Putamen (tissue), 1 donor: ENCODE data around the gene NECAP2.
"Not testable (repeated sequence)": the region's sequence is repeated elsewhere in the genome, so short reads cannot be mapped to it uniquely, and the experiment has no call there.

Experiments used
- DNase-seq: peaks from one replicate; pipeline ENCODE4 v3.0.0-alpha.2; 2016; ENCODE audit warnings: low spot score

Gene NECAP2

GRCh38 chr1:16425125-16426025 lies 15.1 kb upstream of the NECAP2 start:
- DNase-seq: no peak

DNA sequence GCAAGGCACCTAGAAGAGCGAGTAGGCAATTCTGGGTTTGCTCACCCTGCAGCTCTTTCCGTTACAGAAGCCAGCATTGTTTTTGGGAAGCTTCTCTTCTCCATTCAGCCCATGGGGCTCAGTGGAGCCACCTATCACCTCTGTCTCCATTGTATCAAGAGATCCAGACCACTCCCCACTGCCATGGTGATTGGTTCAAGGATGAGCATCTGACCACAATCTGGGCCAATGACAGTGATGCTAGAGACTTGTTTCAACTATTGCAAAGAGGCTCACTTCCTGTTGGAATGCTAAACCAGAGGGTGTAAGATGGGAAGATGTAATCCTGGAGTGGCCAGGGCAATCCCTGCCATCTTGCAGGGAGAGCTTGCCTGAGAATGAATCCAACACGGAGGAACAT lies 9.9 kb upstream of the NECAP2 start:
- no peak for DNase-seq

- DNase-seq: no peak
These were observed 7.5 kb upstream of the NECAP2 start for GRCh38 chr1:16433030-16433429.

- no peak for DNase-seq
These were observed 6.5 kb upstream of the NECAP2 start for GRCh38 chr1:16434007-16434406.

GRCh38 chr1:16434501-16434900 lies 6.0 kb upstream of the NECAP2 start:
- no peak for DNase-seq

GRCh38 chr1:16436946-16437474 lies 3.5 kb upstream of the NECAP2 start, which contains the start of gene SPATA21:
TSS of gene SPATA21 (minus strand) at chr1:16437424. CDS start at chr1:16431371, 6,053 bp downstream.
- DNase-seq: no peak

- DNase-seq: no peak
These were observed 2.0 kb upstream of the NECAP2 start for GRCh38 chr1:16438516-16438915.

DNA sequence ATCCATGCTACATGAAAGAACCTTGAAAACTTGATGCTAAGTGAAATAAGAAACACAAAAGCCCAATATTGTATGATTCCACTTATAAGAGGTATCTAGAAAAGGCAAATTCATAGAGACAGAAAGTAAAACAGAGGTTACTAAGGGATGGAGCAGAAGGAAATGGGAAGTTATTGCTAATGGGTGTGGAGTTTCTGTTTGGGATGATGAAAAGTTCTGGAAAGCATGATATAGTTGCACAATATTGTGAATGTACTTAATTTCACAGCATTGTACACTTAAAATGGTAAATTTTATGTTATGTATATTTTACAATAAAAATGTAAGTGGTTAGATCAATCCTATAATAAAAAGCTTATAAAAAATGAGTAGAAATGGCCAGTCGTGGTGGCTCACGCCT lies 1.6 kb upstream of the NECAP2 start:
- DNase-seq: no peak

GRCh38 chr1:16440131-16440469 lies 424 bp upstream of the NECAP2 start:
- no peak for DNase-seq

DNA sequence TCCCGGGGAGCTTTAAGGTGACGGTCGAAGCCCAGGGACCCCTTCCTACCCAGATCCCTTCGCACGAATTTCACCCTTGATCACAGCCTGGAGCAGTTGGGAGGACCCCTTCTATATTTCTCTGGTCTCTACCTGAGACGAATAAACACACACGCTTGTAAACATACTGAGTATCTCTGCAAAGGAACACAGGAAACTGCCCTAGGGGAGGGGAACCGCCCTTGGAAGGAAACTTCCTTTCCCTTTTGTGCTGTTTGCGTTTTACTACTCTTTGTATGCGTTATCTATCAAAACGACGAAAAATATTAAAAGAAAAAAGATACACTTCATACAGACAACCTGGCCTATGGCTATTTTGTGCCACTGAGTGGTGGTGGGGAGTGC lies 750 bp downstream of the NECAP2 start:
- DNase-seq: no peak

DNA sequence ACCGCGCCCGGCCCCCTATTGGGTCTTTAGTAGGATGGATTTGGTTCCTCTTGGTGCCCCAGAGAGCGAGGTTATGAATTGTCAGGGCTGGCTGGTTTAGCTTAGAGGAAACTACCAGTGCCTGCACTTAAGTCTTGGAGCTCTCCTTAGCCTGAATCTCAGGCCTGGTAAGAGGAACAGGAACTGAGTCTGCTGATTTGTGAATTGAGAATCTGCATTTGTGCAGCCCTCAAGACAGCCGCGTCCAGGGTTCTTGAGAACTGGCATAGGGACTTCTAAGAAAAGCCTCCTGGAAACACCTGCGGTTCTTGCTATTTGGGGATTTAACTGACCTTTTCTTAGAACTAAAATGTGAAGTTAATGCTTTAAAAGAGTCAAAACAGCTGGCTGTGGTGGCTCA lies 1.7 kb downstream of the NECAP2 start:
- DNase-seq: no peak

- no peak for DNase-seq
These were observed 2.4 kb downstream of the NECAP2 start for GRCh38 chr1:16442941-16443340.

DNA sequence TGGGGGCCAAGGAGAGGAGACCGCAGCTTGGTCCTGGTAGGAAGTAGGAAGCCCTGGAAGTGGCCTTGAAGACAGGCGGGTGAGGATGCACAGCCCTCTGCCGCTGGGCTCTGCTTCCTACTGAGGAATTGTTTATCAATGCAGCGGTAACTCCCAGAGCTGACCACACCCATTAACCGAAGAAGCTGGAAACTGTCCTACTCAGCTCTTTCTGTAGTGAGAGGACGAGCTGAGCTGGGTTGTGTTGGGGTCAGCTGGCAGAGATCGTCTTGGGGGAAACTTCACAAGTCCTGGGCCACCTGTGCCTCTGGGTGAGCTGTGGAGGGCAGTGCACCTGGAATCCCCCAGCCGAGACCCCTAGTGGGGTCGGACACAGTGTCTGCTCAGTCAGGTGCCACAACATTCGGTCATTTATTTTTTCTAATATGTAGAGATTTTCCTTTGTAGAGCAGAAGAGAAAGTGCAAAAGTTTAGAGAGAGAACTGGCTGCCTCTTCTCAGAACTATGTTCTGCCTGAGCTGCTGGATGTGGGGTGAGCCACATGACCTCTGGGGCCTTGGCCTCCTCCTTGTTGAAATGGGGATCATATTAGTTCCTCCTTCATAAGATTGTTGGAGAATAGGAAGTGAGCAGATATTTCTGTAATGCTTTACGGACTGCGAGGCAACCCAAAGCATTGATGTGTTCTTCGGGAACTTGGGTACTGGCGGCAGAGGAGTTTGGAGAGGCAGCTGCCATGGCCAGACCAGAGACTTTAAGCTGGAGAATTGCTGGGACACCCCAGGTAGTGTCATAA lies 3.6 kb downstream of the NECAP2 start:
- DNase-seq: no peak

DNA sequence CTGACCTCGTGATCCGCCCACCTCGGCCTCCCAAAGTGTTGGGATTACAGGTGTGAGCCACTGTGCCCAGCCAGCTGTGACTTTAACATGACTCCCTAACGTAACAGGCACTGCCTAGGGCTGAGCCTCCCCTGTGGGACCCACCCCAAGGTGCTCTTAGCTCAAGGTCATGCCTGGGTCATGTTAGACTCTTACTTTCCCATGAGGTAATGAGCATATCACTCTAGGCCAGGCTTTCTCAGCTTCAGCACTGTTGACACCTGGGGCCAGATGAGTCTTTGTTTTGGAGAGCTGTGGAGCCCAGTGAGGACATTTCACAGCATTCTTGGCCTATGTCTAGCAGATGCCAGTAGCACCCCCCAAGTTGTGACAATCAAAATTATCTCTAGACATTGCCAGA lies 4.5 kb downstream of the NECAP2 start:
- DNase-seq: no peak

DNA sequence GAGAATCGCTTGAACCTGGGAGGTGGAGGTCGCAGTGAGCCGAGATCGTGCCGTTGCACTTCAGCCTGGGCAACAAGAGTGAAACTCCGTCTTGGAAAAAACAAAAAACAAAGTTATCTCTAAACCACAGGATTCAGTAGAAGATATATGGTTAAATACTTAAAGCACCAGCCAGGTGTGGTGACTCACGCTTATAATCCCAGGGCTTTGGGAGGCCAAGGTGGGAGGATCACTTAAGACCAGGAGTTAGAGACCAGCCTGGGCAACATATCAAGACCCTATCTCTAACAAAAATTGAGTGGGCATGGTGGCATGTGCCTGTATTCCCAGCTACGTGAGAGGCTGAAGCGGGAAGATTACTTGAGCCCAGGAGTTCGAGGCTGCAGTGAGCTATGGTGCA lies 5.6 kb downstream of the NECAP2 start:
- DNase-seq: no peak

- no peak for DNase-seq
These were observed 7.1 kb downstream of the NECAP2 start for GRCh38 chr1:16447641-16448040.

- DNase-seq: no peak
These were observed 8.5 kb downstream of the NECAP2 start for GRCh38 chr1:16449065-16449464.

DNA sequence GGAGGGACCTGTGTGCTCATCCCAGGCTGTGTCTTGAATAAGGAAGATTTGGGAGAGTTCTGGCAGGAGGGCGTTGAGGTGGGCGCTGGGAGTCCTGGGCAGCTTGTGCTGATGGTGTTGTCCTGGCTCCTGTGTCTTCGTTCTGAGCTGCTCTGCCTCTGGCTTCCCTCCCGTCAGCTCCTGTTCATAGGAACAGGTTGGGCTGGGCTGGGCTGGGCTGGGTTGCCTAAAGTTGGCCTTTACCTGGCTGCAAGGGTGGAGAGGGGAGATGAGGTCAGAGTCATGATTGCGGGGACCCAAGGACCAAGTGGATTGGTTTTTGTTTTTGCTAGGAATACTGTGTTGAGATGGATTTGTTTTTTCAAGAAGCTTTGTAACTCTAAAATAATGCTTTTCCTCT lies 9.1 kb downstream of the NECAP2 start:
- no peak for DNase-seq

DNA sequence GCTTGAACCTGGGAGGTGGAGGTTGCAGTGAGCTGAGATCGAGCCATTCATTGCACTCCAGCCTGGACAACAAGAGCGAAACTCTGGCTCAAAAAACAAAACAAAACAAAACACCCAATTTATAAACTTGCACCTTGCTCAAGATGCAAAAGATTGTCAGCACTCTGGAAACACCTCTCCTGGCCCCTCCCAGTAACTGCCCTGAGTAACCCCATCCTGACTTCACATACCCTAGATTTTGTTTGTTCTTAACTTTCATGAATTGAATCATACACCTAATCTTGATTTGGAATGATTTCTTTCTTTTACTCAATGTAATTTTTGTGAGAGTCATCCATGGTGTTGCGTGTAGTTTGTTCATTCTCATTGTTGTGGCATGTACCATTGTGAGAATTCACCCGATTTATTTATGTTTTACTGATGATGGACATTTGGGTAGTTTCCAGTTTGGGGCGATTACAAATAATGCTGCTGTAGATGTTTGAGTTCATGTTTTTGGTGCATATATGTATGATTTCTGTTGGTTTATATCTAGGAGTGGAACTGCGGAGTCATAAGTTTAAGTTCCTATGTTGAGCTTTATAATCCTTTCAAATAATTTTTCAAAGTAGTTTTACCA lies 10.4 kb downstream of the NECAP2 start:
- DNase-seq: no peak

- no peak for DNase-seq
These were observed 11.5 kb downstream of the NECAP2 start for GRCh38 chr1:16451841-16452528.

DNA sequence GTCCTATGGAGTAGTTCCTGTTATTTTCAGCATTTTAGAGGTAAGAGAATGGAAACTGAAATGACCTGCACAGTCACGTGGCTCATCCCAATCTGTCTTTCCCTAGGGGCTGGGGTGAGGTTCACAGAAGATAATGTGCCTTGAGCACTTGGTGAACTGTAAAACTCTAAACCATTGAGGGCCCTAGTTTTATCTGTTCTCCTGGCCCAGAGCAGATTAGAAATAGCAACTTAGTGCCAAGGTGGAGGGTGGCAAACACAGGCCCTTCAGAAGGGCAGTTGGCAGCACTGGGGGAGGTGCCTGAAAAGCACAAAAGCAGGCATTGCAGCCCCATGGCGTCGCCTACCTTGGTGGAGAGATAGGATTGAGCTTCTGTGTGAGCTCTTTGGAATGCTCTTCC lies 14.4 kb downstream of the NECAP2 start:
- not testable (repeated sequence) for DNase-seq

DNA sequence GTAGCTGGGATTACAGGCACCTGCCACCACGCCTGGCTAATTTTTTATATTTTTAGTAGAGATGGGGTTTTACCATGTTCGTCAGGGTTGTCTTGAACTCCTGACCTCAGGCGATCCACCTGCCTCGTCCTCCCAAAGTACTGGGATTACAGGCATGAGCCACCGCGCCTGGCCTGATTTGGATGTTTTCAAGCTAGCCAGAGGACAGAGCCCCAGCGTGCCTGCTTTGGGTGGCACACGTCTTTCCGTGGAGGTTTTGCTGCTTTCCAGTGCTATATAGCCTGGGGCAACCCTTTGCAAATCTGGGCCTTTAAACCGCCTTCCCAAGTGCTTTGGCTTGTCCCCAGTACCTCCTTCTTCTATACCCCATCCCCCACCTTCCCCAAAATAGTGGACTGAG lies 15.6 kb downstream of the NECAP2 start:
- not testable (repeated sequence) for DNase-seq
